ENCODE measurements around the gene LDLRAD3.
"Not testable (repeated sequence)": the region's sequence is repeated elsewhere in the genome, so short reads cannot be mapped to it uniquely, and the experiment has no call there.

The LDLRAD3 gene

GRCh38 chr11:36019722-36020121, 75.9 kb downstream of the LDLRAD3 start:
- DNase-seq (ENCODE audit: low spot score), result no peak

- no peak for DNase-seq (ENCODE audit: low spot score)
These were observed 79.0 kb downstream of the LDLRAD3 start for GRCh38 chr11:36022882-36023281.

- DNase-seq (ENCODE audit: low spot score), result no peak
These were observed 80.1 kb downstream of the LDLRAD3 start for GRCh38 chr11:36023922-36024321.

- no peak for DNase-seq (ENCODE audit: low spot score)
These were observed 80.9 kb downstream of the LDLRAD3 start for GRCh38 chr11:36024716-36025115.

- DNase-seq (ENCODE audit: low spot score), result no peak
These were observed 82.6 kb downstream of the LDLRAD3 start for GRCh38 chr11:36026315-36026968.

- no peak for DNase-seq (ENCODE audit: low spot score)
These were observed 83.9 kb downstream of the LDLRAD3 start for GRCh38 chr11:36027731-36028130.

- DNase-seq (ENCODE audit: low spot score), result no peak
These were observed 85.8 kb downstream of the LDLRAD3 start for GRCh38 chr11:36029616-36030015.

GRCh38 chr11:36030731-36031281, 86.9 kb downstream of the LDLRAD3 start:
- no peak for DNase-seq (ENCODE audit: low spot score)

- no peak for DNase-seq (ENCODE audit: low spot score)
These were observed 89.4 kb downstream of the LDLRAD3 start for GRCh38 chr11:36033082-36033751.

GRCh38 chr11:36033936-36034335, 90.1 kb downstream of the LDLRAD3 start:
- no peak for DNase-seq (ENCODE audit: low spot score)

GRCh38 chr11:36034551-36035331, 90.9 kb downstream of the LDLRAD3 start:
- no peak for DNase-seq (ENCODE audit: low spot score)

- DNase-seq (ENCODE audit: low spot score), result no peak
These were observed 91.6 kb downstream of the LDLRAD3 start for GRCh38 chr11:36035454-36035853.

GRCh38 chr11:36035999-36036398, 92.1 kb downstream of the LDLRAD3 start:
- DNase-seq (ENCODE audit: low spot score), result no peak

GRCh38 chr11:36037031-36037430, 93.2 kb downstream of the LDLRAD3 start:
- DNase-seq (ENCODE audit: low spot score), result no peak

- DNase-seq (ENCODE audit: low spot score), result no peak
These were observed 94.7 kb downstream of the LDLRAD3 start for GRCh38 chr11:36038541-36038940.

GRCh38 chr11:36039471-36039870, 95.6 kb downstream of the LDLRAD3 start:
- DNase-seq (ENCODE audit: low spot score), result no peak

GRCh38 chr11:36041988-36042611, 98.2 kb downstream of the LDLRAD3 start:
- no peak for DNase-seq (ENCODE audit: low spot score)

- no peak for DNase-seq (ENCODE audit: low spot score)
These were observed 100.8 kb downstream of the LDLRAD3 start for GRCh38 chr11:36044636-36045035.

GRCh38 chr11:36045945-36046344, 102.1 kb downstream of the LDLRAD3 start:
- not testable (repeated sequence) for DNase-seq (ENCODE audit: low spot score)

- no peak for DNase-seq (ENCODE audit: low spot score)
These were observed 103.1 kb downstream of the LDLRAD3 start for GRCh38 chr11:36046932-36047331.

- no peak for DNase-seq (ENCODE audit: low spot score)
These were observed 103.5 kb downstream of the LDLRAD3 start for GRCh38 chr11:36047344-36047743.

Data from CD4-positive, alpha-beta T cell treated with Interleukin-15 for 4 hours (primary cell).